ENCODE measurements around the gene AXIN1.

- no peak for TF ChIP-seq JUND (IDR thresholded peaks at IDR 0.05; ENCODE audit: borderline replicate concordance, low read depth, low read length)
- no peak for TF ChIP-seq JUND (tag; IDR thresholded peaks at IDR 0.05; ENCODE audit: borderline replicate concordance, low read depth, low read length)
- no peak for TF ChIP-seq THRA (IDR thresholded peaks at IDR 0.05)
- TF ChIP-seq ESRRB (CRISPR knock-in tag; IDR thresholded peaks at IDR 0.05; ENCODE audit: borderline replicate concordance): no peak
- TF ChIP-seq SMC3 (conservative IDR thresholded peaks at IDR 0.05; ENCODE audit: insufficient read depth, low read depth, low read length): no peak
- no peak for TF ChIP-seq ZBTB17 (CRISPR knock-in tag; IDR thresholded peaks at IDR 0.05)
- no peak for TF ChIP-seq RFX5 (IDR thresholded peaks at IDR 0.05; ENCODE audit: low read depth, low read length)
- no peak for TF ChIP-seq TCF3 (CRISPR knock-in tag; IDR thresholded peaks at IDR 0.05)
- TF ChIP-seq NFXL1 (CRISPR knock-in tag; IDR thresholded peaks at IDR 0.05): no peak
- TF ChIP-seq FOS (IDR thresholded peaks at IDR 0.05; ENCODE audit: extremely low read depth, insufficient read length): no peak
- no peak for TF ChIP-seq DACH1 (IDR thresholded peaks at IDR 0.05; ENCODE audit: partially characterized antibody)
- TF ChIP-seq RERE (CRISPR knock-in tag; IDR thresholded peaks at IDR 0.05; ENCODE audit: borderline replicate concordance): no peak
- TF ChIP-seq TEAD4 (IDR thresholded peaks at IDR 0.05; ENCODE audit: low read length): no peak
- TF ChIP-seq TEAD4 (CRISPR knock-in tag; IDR thresholded peaks at IDR 0.05; ENCODE audit: borderline replicate concordance): no peak
- TF ChIP-seq EGR1 (conservative IDR thresholded peaks at IDR 0.05): no peak
- no peak for TF ChIP-seq PKNOX1 (IDR thresholded peaks at IDR 0.05)
These were observed 21.8 kb downstream of the AXIN1 start for GRCh38 chr16:330741-331140.

Data from K562 (cell line).